GM12872 (cell line): ENCODE measurements around the gene CRIP2.
A peak's percentile ranks its signal among the peaks of the same experiment; 100 is the strongest.

ENCODE experiments used
- CTCF ChIP-seq: IDR thresholded peaks from 3 replicates; pipeline ENCODE4 v1.5.1; 2011; ENCODE audit warnings: low read depth, mild to moderate bottlenecking, low read length, moderate library complexity; ENCODE audit not compliant: insufficient read depth

The CRIP2 gene

GRCh38 chr14:105484997-105485393 lies 10.4 kb downstream of the CRIP2 start:
- no peak for TF ChIP-seq CTCF

- peak; percentile 47 for TF ChIP-seq CTCF
These were observed 11.1 kb downstream of the CRIP2 start for GRCh38 chr14:105485739-105486162.

- TF ChIP-seq CTCF, result no peak
These were observed 11.7 kb downstream of the CRIP2 start, which contains the start of gene CRIP1 for GRCh38 chr14:105486163-105486973. Gene CRIP1, plus strand, starts transcription at chr14:105486886. Its CDS starts 374 bp downstream, at chr14:105487260.

GRCh38 chr14:105486974-105487448 lies 12.4 kb downstream of the CRIP2 start:
- TF ChIP-seq CTCF, result no peak

- no peak for TF ChIP-seq CTCF
These were observed 12.9 kb downstream of the CRIP2 start for GRCh38 chr14:105487449-105487985.

GRCh38 chr14:105487986-105488777 lies 13.6 kb downstream of the CRIP2 start:
- no peak for TF ChIP-seq CTCF
